ENCODE results near the gene GALK2.
"Not testable (repeated sequence)": the region's sequence is repeated elsewhere in the genome, so short reads cannot be mapped to it uniquely, and the experiment has no call there.

The GALK2 gene

GRCh38 chr15:49225572-49226281, 55.7 kb downstream of the GALK2 start:
- no peak for DNase-seq

- no peak for DNase-seq
These were observed 57.6 kb downstream of the GALK2 start for GRCh38 chr15:49227602-49228001.

DNA sequence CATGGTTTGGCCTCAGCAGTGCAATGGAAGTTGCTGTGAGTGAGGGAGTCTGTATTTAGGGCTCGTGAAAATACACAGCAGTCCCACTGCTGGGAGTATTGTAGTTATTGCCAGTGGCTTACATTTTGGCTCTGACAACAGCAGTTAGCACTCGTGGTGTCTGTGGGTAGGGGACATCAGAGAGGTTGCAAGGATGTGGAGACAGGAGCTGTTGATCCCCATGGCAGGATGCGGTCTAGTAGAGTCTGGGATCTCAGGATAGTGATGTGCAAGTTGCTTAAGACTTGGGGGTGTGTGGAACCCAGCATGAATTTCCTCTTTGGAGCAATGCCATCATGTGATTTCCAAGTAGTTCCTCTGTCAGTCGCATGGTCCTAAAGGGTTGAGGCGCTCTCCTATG, 59.9 kb downstream of the GALK2 start:
- DNase-seq = no peak

GRCh38 chr15:49232236-49232806, 62.3 kb downstream of the GALK2 start:
- DNase-seq = no peak

DNA sequence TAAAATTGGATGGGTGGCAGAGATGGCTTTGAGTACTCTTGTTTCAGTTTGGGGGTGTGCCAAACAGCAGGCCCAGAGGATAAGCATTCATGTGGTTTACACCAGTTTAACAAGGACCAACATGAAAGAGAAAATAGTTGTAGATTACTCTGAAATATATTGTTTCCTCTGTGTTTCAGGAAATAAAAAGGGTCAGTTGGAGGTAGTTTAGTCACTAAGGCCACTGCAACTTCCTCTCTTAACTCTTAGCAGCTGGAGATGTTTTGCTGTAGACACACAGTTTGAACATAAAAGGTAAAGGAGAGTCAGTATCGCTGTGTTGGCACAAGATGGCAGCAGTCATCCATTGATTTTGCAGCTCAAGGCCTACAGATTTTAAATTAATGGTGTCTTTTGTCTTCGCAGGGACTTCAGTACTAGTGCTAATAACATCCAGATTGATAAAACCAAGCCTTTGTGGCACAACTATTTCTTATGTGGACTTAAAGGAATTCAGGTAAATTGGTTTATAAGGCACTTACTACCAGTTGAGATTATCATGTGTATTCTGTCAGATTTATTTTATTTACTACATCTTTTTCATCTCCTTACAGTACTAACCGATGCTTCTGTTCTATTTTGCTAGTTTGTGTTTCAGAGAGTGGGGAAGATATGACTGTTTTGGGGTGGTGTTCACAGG, 65.5 kb downstream of the GALK2 start:
- peak; percentile 28 for DNase-seq

- no peak for DNase-seq
These were observed 66.8 kb downstream of the GALK2 start for GRCh38 chr15:49236869-49237268.

DNA sequence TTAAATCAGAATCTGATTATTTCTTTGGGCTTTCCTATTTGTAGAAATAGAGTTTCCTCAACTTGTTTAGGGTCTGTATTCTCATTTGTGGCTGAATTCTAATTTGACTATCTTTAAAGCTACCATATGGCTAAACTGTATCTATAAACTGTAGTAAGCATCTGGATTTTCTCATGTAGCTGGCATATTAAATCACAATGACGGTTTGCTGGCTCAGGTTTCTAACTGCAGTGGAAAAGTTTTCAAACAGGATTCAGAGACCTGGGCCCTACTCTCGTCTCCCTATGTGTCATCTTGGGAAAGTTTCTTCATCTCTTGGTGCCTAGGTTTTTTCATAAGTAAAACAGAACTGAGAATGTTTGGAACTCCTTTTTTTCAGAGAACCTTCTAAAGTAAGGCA, 68.3 kb downstream of the GALK2 start:
- DNase-seq = no peak

DNA sequence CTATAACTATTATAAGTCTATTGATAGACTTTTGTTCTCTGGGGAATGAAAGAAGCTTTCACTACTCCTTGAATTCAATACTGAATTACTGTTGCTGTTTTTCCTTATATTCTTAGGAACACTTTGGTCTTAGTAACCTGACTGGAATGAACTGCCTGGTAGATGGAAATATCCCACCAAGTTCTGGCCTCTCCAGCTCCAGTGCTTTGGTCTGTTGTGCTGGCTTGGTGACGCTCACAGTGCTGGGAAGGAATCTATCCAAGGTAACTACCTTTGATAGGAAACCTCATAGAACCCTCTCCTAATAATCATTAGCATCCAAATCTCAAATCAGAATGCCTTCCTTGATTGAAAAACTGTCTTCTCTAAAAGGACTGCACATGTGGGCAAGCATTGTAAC, 69.1 kb downstream of the GALK2 start:
- no peak for DNase-seq

GRCh38 chr15:49242820-49243219, 72.8 kb downstream of the GALK2 start:
- DNase-seq = no peak

- DNase-seq = no peak
These were observed 77.6 kb downstream of the GALK2 start for GRCh38 chr15:49247556-49248110.

GRCh38 chr15:49248291-49248690, 78.2 kb downstream of the GALK2 start:
- DNase-seq = no peak

DNA sequence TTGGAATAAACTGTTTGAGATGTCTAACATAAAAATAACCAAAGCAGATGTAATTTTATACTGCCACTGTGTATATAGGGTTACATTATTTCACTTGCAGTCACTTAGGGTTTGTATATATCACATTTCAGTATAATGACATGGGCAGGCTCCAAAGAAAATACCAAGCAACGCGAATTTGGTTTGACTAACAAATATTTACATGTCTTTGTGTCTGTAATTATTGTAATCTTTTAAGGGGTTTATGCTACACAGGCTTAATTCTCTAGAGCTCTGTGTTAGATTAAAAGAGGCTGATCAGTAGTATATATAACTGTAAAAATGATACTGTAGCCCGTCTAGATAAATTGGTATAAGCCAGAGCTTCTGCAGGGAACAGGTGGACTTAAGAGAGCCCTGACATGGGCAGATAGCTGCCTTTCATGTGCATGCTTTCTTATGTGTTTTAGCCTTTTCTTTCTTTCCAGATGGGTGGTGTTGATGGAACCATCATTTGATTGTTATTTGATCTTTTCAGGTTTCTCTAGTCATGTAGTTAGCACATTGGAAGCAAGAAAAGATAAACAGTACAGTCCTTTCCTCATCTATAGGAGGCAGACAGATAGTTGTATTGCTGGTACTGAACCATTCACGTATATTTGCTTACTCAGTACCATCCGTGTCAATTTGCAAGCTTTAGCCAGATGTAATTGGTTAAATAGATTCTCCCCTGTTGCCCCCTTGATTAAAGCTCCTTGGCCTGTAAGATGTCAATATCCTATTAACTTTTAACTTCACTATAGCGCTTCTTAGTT, 86.1 kb downstream of the GALK2 start:
- DNase-seq = no peak

DNA sequence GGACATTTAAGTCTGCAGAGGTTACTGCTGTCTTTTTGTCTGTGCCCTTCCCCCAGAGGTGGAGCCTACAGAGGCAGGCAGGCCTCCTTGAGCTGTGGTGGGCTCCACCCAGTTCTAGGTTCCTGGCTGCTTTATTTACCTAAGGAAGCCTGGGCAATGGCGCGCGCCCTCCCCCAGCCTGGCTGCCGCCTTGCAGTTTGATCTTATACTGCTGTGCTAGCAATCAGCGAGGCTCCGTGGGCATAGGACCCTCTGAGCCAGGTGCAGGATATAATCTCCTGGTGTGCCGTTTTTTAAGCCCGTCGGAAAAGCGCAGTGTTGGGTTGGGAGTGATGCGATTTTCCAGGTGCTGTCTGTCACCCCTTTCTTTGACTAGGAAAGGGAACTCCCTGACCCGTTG, 95.1 kb downstream of the GALK2 start:
- not testable (repeated sequence) for DNase-seq

DNA sequence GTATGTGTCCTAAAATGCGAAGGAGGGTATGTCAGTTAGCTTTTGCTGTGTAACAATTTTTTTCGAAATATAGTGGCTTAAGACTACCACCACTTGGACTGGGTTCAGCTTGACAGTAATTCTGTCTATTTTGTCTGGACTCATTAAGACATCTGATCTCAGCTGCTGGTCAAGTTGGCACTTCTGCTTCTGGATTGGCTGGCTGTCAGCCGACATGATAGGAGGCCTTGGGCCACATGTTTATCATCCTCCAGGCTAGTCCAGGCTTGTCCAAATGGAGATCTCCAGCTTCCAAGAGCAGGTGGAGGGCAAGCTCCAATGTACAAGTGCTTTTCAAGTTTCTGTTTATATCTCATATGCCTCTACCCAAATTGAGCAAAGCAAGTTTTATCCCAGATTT, 95.9 kb downstream of the GALK2 start:
- no peak for DNase-seq

GRCh38 chr15:49270541-49271421, 100.7 kb downstream of the GALK2 start:
- DNase-seq = no peak

DNA sequence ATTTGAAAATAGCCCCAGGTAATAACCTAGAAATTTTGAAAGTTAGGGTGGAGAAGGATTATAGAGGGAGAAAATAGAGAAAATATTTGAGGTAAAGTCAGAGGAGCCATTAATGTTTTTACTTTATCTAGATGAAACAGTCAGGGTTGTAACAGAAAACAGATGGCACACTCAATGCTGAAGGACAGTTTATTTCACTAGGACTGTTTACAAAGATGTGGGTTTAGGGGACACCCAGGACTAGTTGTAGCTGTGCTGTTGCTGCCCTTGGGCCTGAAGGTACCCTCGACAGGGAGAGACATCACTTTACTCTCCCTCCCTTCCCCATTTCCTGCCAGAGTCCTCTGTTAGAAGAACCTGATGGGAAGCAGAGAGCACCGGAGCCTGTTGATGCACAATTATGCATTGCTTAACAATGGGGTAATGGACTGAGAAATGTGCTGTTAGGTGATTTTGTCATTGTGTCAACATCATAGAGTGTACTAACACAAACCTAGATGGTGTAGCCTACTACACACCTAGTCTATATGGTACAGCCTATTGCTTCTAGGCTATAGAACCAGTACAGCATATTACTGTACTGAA, 103.8 kb downstream of the GALK2 start:
- no peak for DNase-seq

GRCh38 chr15:49278751-49279150, 108.7 kb downstream of the GALK2 start:
- DNase-seq = no peak

DNA sequence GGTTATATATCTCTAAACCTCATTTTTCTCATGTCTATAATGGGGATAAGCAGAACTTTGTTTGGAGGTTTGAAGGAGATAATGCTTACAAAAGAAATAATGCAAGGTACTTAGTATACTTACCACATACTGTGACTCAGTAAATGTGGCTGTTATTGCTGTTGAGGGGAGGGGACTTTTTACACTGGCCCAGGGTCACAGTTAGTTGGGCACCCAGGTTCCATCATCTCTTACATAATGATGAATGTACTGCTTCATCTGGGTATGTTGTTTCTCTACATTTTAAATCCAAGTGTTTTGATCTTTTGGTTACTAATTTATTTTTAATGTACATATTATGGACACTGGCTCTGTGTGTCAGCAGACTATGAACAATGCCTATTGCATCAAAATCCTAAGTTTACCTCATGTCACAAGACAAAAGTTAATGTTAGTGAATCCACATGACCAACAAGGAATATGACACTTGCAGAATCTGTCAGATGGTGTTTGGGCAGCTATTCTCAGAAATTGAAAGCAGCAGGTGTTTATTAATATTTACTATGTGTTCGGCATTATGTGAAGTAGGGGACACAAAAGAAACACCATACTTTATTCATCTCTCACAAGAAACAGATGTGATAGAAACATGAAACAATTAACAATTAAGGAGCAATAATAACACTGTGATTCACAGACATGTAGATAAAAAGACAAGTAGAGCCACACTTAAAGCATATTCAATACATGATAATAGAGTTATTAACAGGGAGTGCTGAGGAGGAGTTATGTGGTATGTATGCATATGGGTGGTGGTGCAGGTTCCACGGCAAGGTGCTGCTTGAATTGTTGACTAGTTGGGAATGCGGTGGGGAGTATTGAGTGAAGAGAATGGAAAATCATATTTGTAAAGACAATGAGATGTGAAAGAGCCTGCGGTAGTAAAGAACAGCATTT, 109.7 kb downstream of the GALK2 start:
- DNase-seq = no peak

DNA sequence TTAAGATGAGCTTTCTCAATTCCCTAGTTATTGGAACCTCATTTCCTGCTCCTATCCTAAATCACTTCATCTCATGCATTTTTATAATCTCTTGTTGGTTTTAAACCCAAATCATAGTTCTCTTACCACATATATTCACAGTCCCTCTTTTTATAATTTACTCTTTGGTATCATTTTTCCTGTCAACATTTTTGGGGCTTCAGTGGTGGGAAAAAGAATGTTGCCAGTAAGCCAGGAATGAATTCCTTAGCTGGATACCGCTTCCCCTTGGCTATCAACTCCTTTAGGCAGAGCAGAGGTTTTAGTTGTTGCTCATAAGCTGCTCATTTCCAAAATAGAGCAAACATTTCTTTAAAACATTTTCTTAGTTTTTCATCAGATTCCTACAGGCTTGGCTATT, 112.3 kb downstream of the GALK2 start:
- DNase-seq = no peak

- DNase-seq = no peak
These were observed 116.8 kb downstream of the GALK2 start for GRCh38 chr15:49286649-49287404.

All from NCI-H2029 treated with DMSO at 0.1 percent for 48 hours (cell line).